GM12891 (cell line): ENCODE data around the gene ZNF547.

Experiments used
- DNase-seq: peaks from one replicate; pipeline ENCODE4 v3.0.0; 2011; ENCODE audit warnings: low spot score; ENCODE audit not compliant: insufficient read length
- FAIRE-seq: peaks from 2 replicates; lab custom pipeline; 2011; peaks lifted over from hg19 to GRCh38; lab: Jason Lieb, UNC
- PAX5 ChIP-seq: IDR thresholded peaks from 2 replicates; pipeline ENCODE4 v1.6.1; 2011; ENCODE audit warnings: low read length, moderate library complexity, mild to moderate bottlenecking; ENCODE audit not compliant: insufficient read depth, severe bottlenecking
- POLR2A ChIP-seq: IDR thresholded peaks from 2 replicates; pipeline ENCODE4 v1.6.1; 2011; ENCODE audit warnings: low read depth, low read length, control low read depth
- POLR2AphosphoS5 ChIP-seq: IDR thresholded peaks from 2 replicates; pipeline ENCODE4 v1.6.1; 2011; ENCODE audit warnings: low read depth, low read length, control low read depth
- POU2F2 ChIP-seq: IDR thresholded peaks from 2 replicates; pipeline ENCODE4 v1.6.1; 2011; ENCODE audit warnings: low read depth, mild to moderate bottlenecking, control low read depth, low read length, moderate library complexity
- SPI1 ChIP-seq: IDR thresholded peaks from 2 replicates; pipeline ENCODE4 v1.6.1; 2011; ENCODE audit warnings: low read depth, low read length, control low read depth
- TAF1 ChIP-seq: IDR thresholded peaks from 2 replicates; pipeline ENCODE4 v1.6.1; 2011; ENCODE audit warnings: low read depth, low read length, control low read depth

The ZNF547 gene

GRCh38 chr19:57395710-57396109 is 32.4 kb downstream of the ZNF547 start:
- FAIRE-seq (no peak), DNase-seq (no peak)
- TF ChIP-seq POLR2A: no peak
- no peak for TF ChIP-seq POLR2AphosphoS5
- TF ChIP-seq TAF1: no peak
- TF ChIP-seq POU2F2: no peak
- TF ChIP-seq PAX5: no peak
- no peak for TF ChIP-seq SPI1

DNA sequence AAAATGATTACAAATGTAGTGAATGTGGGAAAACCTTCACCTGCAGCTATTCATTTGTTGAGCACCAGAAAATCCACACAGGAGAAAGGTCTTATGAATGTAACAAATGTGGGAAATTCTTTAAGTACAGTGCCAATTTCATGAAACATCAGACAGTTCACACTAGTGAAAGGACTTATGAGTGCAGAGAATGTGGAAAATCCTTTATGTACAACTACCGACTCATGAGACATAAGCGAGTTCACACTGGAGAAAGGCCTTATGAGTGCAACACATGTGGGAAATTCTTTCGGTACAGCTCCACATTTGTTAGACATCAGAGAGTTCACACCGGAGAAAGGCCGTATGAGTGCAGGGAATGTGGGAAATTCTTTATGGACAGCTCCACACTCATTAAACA is 35.5 kb downstream of the ZNF547 start:
- DNase-seq (no peak), FAIRE-seq (no peak)
- TF ChIP-seq SPI1 (no peak), PAX5 (no peak)

GRCh38 chr19:57403737-57404563 is 40.6 kb downstream of the ZNF547 start:
- FAIRE-seq (no peak), DNase-seq (no peak)
- TF ChIP-seq POLR2AphosphoS5 (no peak), PAX5 (no peak), POU2F2 (no peak), SPI1 (no peak), TAF1 (no peak), POLR2A (no peak)

GRCh38 chr19:57406516-57407123 is 43.3 kb downstream of the ZNF547 start:
- DNase-seq: peak; percentile 64
- TF ChIP-seq PAX5: no peak
- no peak for TF ChIP-seq TAF1
- no peak for TF ChIP-seq POU2F2
- FAIRE-seq: peak; percentile 77

- FAIRE-seq: peak; percentile 99
- peak; percentile 69; the same call in 1 of the 2 replicates for TF ChIP-seq TAF1
- peak; percentile 61; the same call in 1 of the 2 replicates for TF ChIP-seq POLR2A
- TF ChIP-seq POLR2AphosphoS5: peak; percentile 54; the same call in 1 of the 2 replicates
- no peak for TF ChIP-seq PAX5
- DNase-seq: peak; percentile 88
Observed at GRCh38 chr19:57410877-57411671, 47.7 kb downstream of the ZNF547 start, which contains the start of gene ZNF17. Gene ZNF17 (plus strand): TSS chr19:57411161. CDS start chr19:57413616, 2,455 bp downstream.

GRCh38 chr19:57419439-57419838 is 56.1 kb downstream of the ZNF547 start:
- TF ChIP-seq POLR2AphosphoS5 (no peak), POLR2A (no peak), POU2F2 (no peak), SPI1 (no peak), PAX5 (no peak), TAF1 (no peak)
- DNase-seq (no peak), FAIRE-seq (no peak)

GRCh38 chr19:57421037-57421436 is 57.7 kb downstream of the ZNF547 start:
- no peak for FAIRE-seq
- TF ChIP-seq POU2F2 (no peak), POLR2AphosphoS5 (no peak), PAX5 (no peak), TAF1 (no peak), SPI1 (no peak), POLR2A (no peak)
- no peak for DNase-seq
